Cardiac septum (tissue), 1 donor: ENCODE data around the gene IL27RA. TPM values are rescaled to one million over a fixed set of nuclear protein-coding genes. Genes with fewer than 3 reads are reported as not detected.

Source experiments
- DNase-seq: peaks from one replicate; pipeline ENCODE4 v3.0.0-alpha.2; 2020; ENCODE audit warnings: low spot score
- intact Hi-C: fragments of 100-400 bp; cut with DNase I; formaldehyde crosslinking; loops from one replicate; pipeline ENCODE4 v1.14.0; 2022
- long read RNA-seq: library from polyadenylated mRNA; unstranded; transcript quantifications from one replicate; pipeline ENCODE4 v2.0.0, GENCODE V29; 2021
- total RNA-seq: library from RNA; stranded (reverse); fragmentation: NEBNext Ultra II Directional; extraction: Animal tissue kit (Norgen Biotek cat#: 25700); gene quantifications from one replicate; pipeline ENCODE4 v1.2.1, GENCODE V29; 2021
- donor health status: DM: no; HTN: no; CAD: no.

IL27RA gene
- total RNA-seq: 3.0 TPM
- long read RNA-seq, transcript IL27RA-201 (14 exons, 2,962 nt): major isoform, 5 of 7 reads
- long read RNA-seq, partial matches to known transcripts: 1 of 7 reads
- long read RNA-seq, other reads (novel, unspliced or antisense): 1 of 7 reads

GRCh38 chr19:14031719-14032480 is at the start of gene IL27RA:
Gene IL27RA (plus strand): TSS chr19:14031762. CDS start chr19:14031873, 111 bp downstream.
- intact Hi-C loops: no loop called here

GRCh38 chr19:13981988-13982501 is 49.5 kb upstream of the IL27RA start:
- no peak for DNase-seq
- intact Hi-C loops: no loop called here

More at GRCh38 chr19:14031719-14032480, at the start of gene IL27RA:
- DNase-seq: peak; percentile 83

- DNase-seq: no peak
- intact Hi-C loops: no loop called here
These were observed 48.8 kb upstream of the IL27RA start for GRCh38 chr19:13982773-13983172.

- DNase-seq: no peak
- intact Hi-C loops: no loop called here
These were observed 48.2 kb upstream of the IL27RA start for GRCh38 chr19:13983213-13983889.

GRCh38 chr19:13984186-13984585 is 47.4 kb upstream of the IL27RA start:
- DNase-seq: no peak
- intact Hi-C loops: no loop called here

- no peak for DNase-seq
- intact Hi-C loops: no loop called here
These were observed 46.5 kb upstream of the IL27RA start for GRCh38 chr19:13984875-13985741.

GRCh38 chr19:13985771-13986347 is 45.7 kb upstream of the IL27RA start:
- intact Hi-C loops: no loop called here
- DNase-seq: no peak

- intact Hi-C loops: no loop called here
- peak; percentile 93 for DNase-seq
These were observed 45.1 kb upstream of the IL27RA start for GRCh38 chr19:13986348-13986904.

- no peak for DNase-seq
- intact Hi-C loops: no loop called here
These were observed 44.3 kb upstream of the IL27RA start for GRCh38 chr19:13987101-13987890.

- no peak for DNase-seq
- intact Hi-C loops: no loop called here
These were observed 42.1 kb upstream of the IL27RA start for GRCh38 chr19:13989487-13989886.

- intact Hi-C loops: no loop called here
- no peak for DNase-seq
These were observed 41.5 kb upstream of the IL27RA start for GRCh38 chr19:13990085-13990484.

- DNase-seq: no peak
- intact Hi-C loops: no loop called here
These were observed 39.5 kb upstream of the IL27RA start for GRCh38 chr19:13992025-13992424.

- no peak for DNase-seq
- intact Hi-C loops: no loop called here
These were observed 37.8 kb upstream of the IL27RA start for GRCh38 chr19:13993590-13994300.

GRCh38 chr19:13995017-13995728 is 36.4 kb upstream of the IL27RA start:
- intact Hi-C loops: no loop called here
- peak; percentile 76 for DNase-seq

GRCh38 chr19:13995878-13996765 is 35.4 kb upstream of the IL27RA start:
- intact Hi-C loops: no loop called here
- no peak for DNase-seq
